HG03469 (cell line): ENCODE data around the gene CEP20.

ENCODE experiments used
- ATAC-seq: cut with Tn5 transposase; IDR thresholded peaks from one replicate; pipeline ENCODE4 v1.9.1; 2021; ENCODE audit warnings: mild to moderate bottlenecking, moderate library complexity, moderate number of reproducible peaks; ENCODE audit not compliant: unreplicated experiment

The CEP20 gene

DNA sequence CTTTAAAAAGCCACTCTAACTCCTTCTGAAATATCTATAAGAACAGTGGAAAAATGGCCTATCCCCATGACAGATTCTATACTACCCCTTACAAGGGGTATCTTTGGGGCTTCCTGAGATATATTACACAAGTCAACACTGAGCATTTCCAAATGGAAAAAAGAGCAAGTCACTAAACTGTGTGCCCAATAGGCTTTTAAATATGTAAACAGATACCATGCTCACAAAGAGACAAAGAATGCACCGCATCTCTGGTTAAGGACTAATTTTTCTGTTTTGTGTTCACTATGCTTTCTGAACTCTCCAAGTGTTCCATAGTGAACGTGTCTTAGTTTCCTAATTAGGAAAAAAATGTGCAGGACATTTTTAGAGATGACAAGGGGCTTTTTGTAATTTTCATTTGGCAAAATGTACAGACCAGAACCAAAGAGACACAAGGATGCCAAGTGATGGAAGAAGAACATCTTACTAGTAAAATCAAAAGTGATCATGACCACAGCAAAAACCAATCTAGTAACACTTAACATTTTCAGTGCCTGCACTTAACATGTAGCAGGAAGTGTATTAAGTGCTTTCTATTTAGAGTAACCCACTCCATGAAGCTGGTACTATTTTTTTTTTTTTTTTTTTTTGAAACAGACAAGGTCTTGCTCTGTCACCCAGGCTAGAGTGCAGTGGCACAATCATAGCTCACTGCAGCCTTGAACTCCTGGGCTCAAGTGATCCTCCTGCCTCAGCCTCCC lies 53.1 kb downstream of the CEP20 start:
- no peak for ATAC-seq

DNA sequence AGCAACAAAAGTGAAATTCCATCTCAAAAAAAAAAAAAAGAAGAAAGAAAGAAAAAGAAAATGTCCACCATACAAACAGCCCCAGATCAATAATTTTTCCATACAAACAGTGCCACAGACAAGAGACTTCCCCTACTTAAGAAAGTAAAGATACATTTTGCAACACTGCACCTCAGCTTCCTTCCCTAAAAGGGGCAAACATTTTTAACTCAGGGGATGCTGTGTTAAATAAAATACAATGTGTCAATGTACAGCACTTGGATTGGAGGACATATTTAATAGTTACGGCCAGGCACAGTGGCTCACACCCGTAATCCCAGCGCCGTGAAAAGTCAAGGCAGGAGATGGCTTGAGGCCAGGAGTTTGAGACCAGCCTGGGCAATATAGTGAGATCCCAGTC lies 53.9 kb downstream of the CEP20 start:
- ATAC-seq, result no peak

DNA sequence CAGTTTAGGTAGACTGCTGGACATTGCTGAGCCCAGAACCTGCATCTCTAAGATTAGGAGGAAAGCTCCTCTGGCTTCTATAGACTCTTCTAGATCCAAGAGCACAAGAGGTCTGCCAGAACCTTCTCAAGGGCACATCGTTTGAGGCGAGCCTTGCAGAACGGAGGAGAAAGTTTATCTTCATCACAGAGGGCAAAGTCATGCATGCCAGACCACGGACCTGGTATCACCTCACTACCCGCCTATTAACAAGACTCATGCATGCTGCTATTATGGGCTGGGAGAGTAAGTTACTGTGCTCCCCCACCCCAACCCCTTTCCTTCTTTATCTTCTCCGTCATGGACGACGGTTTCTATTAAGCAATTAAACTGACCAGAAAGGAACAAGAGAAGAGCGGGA lies 54.9 kb downstream of the CEP20 start:
- no peak for ATAC-seq

DNA sequence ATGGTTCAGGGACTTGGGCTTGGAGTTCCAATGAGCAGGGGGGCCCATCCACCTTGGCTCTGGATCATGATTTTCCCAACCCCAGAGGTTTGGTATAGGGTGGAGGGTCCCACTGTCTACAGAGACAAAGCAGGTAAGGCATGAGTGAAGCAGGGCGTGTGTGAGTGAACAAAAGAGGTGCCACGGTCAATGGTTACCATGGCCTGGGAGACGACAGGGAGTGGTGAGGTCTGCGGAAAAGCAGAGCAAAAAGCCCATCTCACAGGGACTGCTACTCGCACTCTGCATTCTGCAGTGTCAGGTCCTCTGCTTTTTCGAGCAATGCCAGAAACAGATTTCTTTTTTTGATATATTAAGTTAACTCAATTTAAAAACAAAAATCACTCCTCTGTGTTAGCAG lies 56.2 kb downstream of the CEP20 start:
- ATAC-seq, result no peak

DNA sequence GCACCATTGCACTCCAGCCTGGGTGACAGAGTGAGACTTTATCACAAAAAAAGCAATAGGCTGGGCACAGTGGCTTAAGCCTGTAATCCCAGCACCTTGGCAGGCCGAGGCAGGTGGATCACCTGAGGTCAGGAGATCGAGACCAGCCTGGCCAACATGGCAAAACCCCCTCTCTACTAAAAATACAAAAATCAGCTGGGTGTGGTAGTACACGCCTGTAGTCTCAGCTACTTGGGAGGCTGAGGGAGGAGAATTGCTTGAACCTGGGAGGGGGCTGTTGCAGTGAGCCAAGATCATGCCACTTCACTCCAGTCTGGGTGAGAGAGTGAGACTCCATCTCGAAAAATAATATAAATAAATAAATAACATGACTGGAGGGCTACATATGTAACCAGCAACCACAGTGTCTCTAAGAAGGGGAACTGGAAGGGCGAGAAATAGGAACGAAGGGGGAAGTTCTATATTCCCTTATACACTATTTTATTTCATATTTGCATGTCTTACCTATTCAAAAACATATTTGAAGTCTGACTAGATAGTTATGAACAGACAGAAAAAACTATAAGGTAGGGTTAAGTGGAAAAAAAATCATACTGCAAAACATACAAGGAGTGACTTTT lies 57.5 kb downstream of the CEP20 start:
- no peak for ATAC-seq

DNA sequence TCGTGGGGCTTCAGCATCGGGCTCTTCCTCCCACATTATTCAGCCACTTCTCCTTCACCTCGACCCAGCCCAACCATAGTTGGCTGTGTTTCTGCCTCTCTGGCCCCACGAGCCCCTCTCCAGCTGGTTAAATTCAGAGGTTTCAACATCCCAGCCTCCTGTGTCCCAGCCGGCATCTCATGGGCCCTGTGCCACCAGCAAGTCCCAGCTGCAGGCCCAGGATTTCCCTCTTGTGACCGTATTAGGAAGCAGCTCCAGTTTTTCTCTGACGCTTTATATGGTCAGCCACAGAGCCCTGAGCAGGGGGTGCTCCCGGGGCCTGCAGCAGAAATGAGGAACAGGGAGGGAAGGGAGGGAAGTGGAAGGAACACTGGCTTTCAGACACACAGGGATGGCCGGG lies 58.9 kb downstream of the CEP20 start:
- ATAC-seq, result no peak

DNA sequence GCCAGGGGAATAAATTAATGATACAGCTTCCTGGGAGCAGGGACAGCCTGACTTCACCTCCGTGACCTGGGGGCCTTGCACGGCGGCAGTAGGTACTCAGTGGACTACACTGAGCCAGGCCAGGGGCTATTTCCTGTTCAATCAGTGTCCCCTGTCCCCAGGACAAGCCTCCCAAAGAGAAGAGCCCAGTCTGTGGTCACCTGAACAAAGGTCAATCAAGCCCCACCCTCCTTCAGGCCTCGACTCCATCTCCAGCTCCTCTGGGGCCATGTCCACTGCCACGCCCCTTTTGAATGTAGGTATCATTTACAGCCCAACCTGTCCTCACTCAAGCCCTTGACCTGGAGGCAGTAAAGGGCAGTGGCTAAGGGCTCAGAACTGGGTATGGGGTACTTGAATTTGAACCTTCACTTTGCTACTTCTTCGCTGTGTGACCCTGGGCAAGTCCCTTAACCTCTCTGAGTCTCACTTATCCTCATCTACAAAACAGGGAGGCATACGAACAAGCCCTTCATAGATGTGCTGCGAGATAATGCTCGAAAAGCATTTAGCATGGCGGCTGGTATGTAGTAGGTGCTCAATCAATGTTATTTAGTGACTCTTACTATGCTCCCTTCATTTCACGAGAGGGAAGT lies 60.6 kb downstream of the CEP20 start:
- ATAC-seq, result no peak

DNA sequence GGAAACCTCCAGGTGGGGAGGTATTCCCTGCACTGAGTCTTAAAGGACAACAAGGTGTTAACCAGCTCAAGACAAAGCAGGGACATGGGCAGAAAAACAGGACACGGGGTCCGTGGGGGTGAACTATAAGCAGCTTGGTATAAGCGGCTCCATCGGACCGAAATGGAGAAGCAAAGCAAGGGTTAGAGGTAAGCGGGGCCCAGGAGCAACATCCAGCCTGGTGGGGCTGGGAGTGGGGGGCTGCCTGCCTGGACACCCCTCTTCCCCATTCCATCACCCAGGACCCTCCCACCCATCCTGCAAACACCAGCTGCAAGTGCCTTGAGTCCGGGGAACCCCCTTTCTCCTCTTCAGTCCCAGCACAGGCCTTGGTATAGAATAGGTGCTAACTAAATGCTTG lies 61.1 kb downstream of the CEP20 start:
- ATAC-seq, result no peak

DNA sequence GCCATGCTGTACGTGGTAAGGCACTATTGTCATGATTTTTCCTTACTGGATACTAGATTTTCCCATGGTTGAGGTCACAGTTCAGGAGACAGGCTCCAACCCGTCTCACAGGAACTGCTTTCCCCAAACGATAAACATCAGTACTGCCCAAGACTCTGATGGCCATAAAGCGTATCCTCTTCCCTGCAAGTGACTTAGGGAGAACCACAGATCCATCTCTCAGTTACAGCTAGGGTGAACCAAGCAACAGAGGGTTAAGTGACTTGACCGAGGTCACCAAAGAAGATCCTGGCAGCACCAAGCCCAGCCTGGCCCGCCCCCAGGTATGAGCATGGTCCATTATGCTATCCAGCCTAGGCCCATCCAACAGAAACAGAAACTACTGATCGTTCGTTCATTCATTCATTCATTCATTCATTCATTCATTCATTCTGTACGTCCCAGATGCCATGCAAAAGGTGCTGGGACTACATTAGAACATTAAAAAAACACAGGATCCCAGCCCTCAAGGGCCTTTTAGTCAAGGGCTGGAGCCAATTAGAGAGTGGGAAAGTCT lies 62.6 kb downstream of the CEP20 start:
- ATAC-seq, result no peak

DNA sequence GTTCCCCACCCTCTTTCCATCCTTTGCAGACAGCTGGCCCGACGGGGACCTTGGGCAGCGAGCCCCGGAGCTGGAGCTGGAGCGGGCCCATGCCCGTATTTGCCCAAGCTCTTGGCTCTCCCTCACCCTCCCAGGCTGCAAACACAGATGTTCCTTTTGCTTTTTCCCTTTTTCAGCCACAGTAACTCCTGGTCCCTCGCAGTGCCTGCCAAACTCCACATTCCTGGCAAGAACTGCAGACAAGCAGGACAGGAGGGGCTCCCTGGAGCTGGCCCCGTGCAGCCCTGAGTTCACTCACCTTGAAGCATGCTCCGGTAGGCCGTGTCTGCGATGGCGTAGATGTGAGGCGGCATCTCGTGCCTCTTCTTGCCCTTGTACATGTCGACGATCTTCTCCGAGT lies 65.4 kb downstream of the CEP20 start:
- ATAC-seq, result no peak

DNA sequence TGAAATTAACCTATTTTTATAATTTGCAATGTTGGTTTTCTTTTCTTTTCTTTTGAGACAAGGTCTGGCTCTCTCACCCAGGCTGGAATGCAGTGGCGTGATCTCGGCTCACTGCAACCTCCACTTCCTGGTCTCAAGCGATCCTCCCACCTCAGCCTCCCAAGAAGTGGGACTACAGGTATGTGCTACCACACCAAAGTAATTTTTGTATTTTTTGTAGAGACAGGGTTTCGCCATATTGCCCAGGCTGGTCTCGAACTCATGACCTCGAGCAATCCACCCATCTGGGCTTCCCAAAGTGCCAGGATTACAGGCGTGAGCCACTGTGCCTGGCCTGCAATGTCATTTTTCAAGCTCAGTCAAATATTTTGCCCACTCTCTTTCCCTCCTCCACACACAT lies 67.6 kb downstream of the CEP20 start:
- no peak for ATAC-seq

DNA sequence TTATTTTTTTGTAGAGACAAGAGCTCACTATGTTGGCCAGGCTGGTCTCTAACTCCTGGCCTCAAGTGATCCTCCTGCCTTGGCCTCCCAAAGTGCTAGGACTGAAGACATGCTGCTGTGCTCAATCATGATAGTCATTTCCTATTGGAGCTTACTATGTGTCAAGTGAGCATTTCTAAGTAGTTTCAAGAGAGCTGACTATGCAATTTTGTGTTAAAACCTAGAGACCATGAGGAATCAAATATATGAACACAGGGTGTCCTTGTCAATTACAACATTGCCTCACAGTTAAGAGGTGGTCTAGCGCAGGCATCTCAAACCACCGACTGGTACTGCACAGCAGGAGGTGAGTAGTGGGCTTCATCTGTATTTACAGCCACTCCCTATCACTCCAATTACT lies 69.4 kb downstream of the CEP20 start:
- ATAC-seq, result no peak

DNA sequence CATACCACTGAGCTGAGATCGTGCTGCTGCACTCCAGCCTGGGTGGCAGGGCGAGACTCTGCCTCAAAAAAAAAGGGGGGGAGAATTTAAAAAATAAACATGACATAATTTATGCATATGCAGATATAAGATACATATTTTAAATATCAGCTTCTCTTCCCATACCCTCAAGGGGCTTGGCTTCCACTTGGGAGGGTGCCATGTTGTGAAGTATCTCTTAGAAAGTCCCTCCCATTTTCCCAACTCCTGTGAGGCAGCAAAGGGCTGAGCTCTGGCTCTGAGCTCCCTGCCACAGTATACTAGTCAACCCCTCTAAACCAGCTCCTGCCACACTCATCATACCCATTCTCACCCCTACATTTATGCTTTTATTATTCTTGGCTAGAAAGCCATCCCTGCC lies 71.0 kb downstream of the CEP20 start:
- ATAC-seq, result no peak

DNA sequence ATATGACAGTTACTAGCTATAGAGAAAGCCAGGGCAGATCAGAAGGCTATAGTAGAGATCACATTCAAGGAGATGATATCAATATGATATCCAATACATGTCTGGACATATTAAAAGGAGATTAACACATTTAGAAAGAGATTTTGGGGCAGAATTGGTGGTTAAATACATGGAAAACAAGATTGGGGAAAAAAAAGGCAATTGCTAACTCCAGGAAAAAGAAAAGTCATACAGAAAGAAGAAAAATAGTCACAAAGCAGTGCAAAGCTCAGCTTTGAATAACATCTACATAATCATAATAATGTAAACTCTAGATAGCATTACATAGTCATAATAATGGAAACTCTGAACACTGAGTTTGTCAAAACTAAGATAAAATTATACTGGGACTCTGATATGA lies 72.2 kb downstream of the CEP20 start:
- no peak for ATAC-seq
